HG02981 (cell line): ENCODE measurements around the gene AEBP2.
"Not testable (repeated sequence)": the region's sequence is repeated elsewhere in the genome, so short reads cannot be mapped to it uniquely, and the experiment has no call there.

ENCODE experiments used
- ATAC-seq: cut with Tn5 transposase; IDR thresholded peaks from one replicate; pipeline ENCODE4 v1.9.1; 2021; ENCODE audit warnings: mild to moderate bottlenecking, moderate library complexity; ENCODE audit not compliant: unreplicated experiment

AEBP2 gene, protein sequence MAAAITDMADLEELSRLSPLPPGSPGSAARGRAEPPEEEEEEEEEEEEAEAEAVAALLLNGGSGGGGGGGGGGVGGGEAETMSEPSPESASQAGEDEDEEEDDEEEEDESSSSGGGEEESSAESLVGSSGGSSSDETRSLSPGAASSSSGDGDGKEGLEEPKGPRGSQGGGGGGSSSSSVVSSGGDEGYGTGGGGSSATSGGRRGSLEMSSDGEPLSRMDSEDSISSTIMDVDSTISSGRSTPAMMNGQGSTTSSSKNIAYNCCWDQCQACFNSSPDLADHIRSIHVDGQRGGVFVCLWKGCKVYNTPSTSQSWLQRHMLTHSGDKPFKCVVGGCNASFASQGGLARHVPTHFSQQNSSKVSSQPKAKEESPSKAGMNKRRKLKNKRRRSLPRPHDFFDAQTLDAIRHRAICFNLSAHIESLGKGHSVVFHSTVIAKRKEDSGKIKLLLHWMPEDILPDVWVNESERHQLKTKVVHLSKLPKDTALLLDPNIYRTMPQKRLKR

DNA sequence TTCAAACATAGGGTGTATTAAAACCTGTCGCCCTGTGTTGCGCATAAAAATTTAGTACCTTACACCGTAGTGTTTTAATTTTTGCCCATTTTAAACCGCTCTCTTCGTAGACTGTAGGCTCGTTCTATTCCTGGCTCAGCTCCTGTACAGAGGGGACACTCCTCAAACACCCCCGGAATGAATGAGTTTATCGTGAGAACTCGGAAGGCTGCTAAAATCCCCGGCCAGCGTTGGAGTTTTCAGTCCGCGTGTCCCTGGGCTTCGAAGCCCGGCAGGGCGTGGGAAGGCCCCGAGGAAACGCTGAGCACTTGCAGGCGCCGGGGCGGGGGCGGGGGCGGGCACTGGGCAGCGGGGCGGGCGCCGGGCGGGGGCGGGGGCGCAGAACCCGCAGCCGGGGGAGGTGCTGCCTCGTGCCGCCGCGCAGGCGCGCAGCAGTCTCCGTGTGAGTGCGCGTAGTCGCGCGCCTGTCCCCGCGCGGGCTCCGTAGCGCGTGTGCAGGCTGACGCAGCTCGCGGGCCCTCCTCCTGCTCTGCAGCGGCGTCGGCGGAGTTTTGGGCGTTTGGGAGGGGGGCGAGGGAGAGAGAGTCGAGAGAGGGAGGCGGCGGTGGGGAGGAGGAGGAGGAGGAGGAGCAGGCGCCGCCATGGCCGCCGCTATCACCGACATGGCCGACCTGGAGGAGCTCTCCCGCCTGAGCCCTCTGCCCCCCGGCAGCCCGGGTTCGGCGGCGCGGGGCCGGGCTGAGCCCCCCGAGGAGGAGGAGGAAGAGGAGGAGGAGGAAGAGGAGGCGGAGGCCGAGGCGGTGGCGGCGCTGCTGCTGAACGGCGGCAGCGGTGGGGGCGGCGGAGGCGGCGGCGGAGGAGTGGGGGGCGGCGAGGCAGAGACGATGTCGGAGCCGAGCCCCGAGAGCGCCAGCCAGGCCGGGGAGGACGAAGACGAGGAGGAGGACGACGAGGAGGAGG, at the start of gene AEBP2:
AEBP2 (plus strand) TSS at position 434 of the 960 bp plus-strand sequence; CDS start at position 642, 208 bp downstream.
- peak; percentile 83 for ATAC-seq

GRCh38 chr12:19390051-19390598, 49.2 kb upstream of the AEBP2 start:
- no peak for ATAC-seq

GRCh38 chr12:19392644-19393043, 46.6 kb upstream of the AEBP2 start:
- ATAC-seq: not testable (repeated sequence)

- no peak for ATAC-seq
These were observed 44.9 kb upstream of the AEBP2 start for GRCh38 chr12:19394385-19394784.

GRCh38 chr12:19397534-19397933, 41.8 kb upstream of the AEBP2 start:
- no peak for ATAC-seq

- no peak for ATAC-seq
These were observed 40.6 kb upstream of the AEBP2 start for GRCh38 chr12:19398376-19399363.

DNA sequence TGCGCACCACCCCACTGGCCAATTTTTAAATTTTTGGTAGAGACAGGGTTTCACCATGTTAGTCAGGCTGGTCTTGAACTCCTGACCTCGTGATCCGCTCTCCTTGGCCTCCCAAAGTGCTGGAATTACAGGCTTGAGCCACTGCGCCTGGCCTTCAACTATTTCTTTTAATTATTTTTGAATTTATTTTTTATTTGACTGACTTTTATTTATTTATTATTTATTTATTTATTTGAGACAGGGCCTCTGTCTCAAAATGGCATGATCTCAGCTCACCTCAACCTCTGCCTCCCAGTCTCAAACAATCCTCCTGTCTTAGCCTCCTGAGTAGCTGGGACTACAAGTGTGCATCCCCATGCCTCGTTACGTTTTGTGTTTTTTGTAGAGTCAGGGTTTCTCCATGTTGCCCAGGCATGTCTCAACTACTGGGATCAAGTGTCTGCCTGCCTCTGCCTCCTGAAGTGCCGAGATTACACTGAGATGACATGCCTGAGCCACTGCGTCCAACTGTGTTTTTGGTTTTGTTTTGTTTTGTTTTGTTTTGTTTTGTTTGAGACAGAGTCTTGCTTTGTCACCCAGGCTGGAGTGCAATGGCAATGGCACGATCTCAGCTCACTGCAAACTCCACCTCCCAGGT, 38.5 kb upstream of the AEBP2 start:
- not testable (repeated sequence) for ATAC-seq

DNA sequence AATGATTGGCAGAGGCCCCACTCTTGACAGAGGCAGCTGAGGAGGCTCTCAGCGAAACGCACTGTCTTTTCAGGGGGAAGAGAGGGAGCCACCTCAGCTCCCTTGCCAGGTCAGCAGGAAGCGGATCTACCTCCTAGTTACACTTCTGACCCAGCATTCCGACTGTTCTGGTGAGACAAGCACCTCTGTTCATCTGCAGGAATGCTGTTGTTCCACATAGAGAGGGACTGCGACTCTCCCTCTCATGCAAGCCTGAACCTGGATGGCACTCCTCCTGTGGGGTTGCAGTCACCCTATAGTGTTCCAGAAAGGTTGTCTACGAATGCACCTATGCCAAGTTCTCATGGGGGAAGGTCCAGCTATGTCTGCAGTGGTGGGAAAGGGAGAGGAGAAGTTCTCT, 37.1 kb upstream of the AEBP2 start:
- ATAC-seq: no peak

- no peak for ATAC-seq
These were observed 36.4 kb upstream of the AEBP2 start for GRCh38 chr12:19402743-19403431.

DNA sequence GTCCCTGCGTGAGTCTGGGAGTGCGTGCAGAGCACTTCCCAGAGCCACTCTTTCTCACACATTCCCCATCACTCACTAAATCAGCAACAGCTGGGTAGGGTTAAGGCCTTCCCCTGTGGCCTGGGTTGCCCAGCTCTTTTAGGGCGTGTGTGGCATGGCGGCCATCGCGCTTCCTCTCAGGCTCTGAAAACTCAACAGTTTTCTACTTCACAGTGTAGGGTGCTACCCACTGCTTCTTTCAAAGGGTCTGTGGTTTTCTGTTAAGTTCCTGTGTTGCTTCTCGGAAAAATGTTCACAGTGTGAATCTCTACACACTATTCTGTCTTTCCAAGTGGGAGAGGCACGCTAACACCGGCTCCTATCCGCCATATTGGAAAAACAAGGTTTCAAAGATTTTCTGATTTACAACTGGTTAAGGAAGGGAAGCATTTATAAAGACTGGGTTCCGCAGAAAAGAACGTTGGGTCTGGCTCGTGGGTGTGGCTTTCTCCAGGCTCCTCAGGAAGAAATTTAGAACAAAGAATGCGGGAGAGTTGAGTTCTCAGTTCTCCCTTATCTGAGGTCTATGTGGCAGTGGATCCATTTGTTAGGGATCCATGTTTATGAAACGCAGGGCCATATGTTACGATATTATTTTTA, 34.9 kb upstream of the AEBP2 start:
- ATAC-seq: no peak

- no peak for ATAC-seq
These were observed 29.9 kb upstream of the AEBP2 start for GRCh38 chr12:19409376-19409775.

- ATAC-seq: no peak
These were observed 29.1 kb upstream of the AEBP2 start for GRCh38 chr12:19410211-19410610.

GRCh38 chr12:19410629-19411185, 28.6 kb upstream of the AEBP2 start:
- no peak for ATAC-seq

GRCh38 chr12:19411234-19412204, 27.8 kb upstream of the AEBP2 start:
- no peak for ATAC-seq

- ATAC-seq: no peak
These were observed 26.4 kb upstream of the AEBP2 start for GRCh38 chr12:19412844-19413243.

DNA sequence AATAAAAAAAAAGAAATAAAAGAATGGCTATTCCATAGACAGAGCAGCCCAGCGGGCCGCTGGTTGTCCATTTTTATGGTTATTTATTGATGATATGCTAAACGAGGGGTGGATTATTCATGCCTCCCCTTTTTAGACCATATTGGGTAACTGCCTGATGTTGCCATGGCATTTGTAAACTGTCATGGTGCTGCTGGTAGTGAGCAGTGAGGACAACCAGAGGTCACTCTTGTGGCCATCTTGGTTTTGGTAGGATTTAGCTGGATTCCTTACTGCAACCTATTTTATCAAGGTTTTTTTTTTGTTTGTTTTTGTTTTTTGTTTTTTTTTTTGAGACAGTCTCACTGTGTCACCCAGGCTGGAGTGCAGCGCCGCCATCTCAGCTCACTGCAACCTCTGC, 25.7 kb upstream of the AEBP2 start:
- not testable (repeated sequence) for ATAC-seq

GRCh38 chr12:19415563-19415962, 23.7 kb upstream of the AEBP2 start:
- no peak for ATAC-seq
